Measurements from ENCODE around the gene SULT4A1. TPM values are rescaled to one million over a fixed set of nuclear protein-coding genes. Genes with fewer than 3 reads are reported as not detected.

Gene SULT4A1
- total and polyA plus RNA-seq, 10 of the 15 experiments (the other 5 are each of a cell fraction or from before 2014, with no cell fraction given): not detected

- RAD21 ChIA-PET (ENCODE audit: unreplicated experiment): no interaction called here
- CTCF ChIA-PET: interaction anchor here (0.9 to 1.6 kb wide), 3 partner anchors 10 to 612 kb away, joined by 3 to 7 read pairs (median 3); no protein-coding TSS in a partner anchor
- no peak for ATAC-seq
- TF ChIP-seq RAD51 (IDR thresholded peaks at IDR 0.05) (no peak), FOXM1 (IDR thresholded peaks at IDR 0.05; ENCODE audit: low read depth, low read length) (no peak), ZNF207 (IDR thresholded peaks at IDR 0.05; ENCODE audit: borderline replicate concordance) (no peak), PAX5 (IDR thresholded peaks at IDR 0.05; ENCODE audit: borderline replicate concordance, low read depth, low read length) (no peak), SMARCA5 (IDR thresholded peaks at IDR 0.05) (no peak), SIN3A (IDR thresholded peaks at IDR 0.05; ENCODE audit: low read depth, low read length) (no peak), NFIC (IDR thresholded peaks at IDR 0.05; ENCODE audit: low read depth, low read length) (no peak), YY1 (IDR thresholded peaks at IDR 0.05; ENCODE audit: low read depth, low read length) (no peak), GABPA (IDR thresholded peaks at IDR 0.05; ENCODE audit: low read depth) (no peak), CHD2 (IDR thresholded peaks at IDR 0.05; ENCODE audit: borderline replicate concordance, low read depth, low read length) (no peak), SKIL (IDR thresholded peaks at IDR 0.05; ENCODE audit: low read depth, poor library complexity, severe bottlenecking) (no peak)
- TF ChIP-seq, protein P1, sequence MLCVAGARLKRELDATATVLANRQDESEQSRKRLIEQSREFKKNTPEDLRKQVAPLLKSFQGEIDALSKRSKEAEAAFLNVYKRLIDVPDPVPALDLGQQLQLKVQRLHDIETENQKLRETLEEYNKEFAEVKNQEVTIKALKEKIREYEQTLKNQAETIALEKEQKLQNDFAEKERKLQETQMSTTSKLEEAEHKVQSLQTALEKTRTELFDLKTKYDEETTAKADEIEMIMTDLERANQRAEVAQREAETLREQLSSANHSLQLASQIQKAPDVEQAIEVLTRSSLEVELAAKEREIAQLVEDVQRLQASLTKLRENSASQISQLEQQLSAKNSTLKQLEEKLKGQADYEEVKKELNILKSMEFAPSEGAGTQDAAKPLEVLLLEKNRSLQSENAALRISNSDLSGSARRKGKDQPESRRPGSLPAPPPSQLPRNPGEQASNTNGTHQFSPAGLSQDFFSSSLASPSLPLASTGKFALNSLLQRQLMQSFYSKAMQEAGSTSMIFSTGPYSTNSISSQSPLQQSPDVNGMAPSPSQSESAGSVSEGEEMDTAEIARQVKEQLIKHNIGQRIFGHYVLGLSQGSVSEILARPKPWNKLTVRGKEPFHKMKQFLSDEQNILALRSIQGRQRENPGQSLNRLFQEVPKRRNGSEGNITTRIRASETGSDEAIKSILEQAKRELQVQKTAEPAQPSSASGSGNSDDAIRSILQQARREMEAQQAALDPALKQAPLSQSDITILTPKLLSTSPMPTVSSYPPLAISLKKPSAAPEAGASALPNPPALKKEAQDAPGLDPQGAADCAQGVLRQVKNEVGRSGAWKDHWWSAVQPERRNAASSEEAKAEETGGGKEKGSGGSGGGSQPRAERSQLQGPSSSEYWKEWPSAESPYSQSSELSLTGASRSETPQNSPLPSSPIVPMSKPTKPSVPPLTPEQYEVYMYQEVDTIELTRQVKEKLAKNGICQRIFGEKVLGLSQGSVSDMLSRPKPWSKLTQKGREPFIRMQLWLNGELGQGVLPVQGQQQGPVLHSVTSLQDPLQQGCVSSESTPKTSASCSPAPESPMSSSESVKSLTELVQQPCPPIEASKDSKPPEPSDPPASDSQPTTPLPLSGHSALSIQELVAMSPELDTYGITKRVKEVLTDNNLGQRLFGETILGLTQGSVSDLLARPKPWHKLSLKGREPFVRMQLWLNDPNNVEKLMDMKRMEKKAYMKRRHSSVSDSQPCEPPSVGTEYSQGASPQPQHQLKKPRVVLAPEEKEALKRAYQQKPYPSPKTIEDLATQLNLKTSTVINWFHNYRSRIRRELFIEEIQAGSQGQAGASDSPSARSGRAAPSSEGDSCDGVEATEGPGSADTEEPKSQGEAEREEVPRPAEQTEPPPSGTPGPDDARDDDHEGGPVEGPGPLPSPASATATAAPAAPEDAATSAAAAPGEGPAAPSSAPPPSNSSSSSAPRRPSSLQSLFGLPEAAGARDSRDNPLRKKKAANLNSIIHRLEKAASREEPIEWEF (IDR thresholded peaks at IDR 0.05; ENCODE audit: insufficient replicate concordance, low read depth, low read length): no peak
- TF ChIP-seq, protein P2, sequence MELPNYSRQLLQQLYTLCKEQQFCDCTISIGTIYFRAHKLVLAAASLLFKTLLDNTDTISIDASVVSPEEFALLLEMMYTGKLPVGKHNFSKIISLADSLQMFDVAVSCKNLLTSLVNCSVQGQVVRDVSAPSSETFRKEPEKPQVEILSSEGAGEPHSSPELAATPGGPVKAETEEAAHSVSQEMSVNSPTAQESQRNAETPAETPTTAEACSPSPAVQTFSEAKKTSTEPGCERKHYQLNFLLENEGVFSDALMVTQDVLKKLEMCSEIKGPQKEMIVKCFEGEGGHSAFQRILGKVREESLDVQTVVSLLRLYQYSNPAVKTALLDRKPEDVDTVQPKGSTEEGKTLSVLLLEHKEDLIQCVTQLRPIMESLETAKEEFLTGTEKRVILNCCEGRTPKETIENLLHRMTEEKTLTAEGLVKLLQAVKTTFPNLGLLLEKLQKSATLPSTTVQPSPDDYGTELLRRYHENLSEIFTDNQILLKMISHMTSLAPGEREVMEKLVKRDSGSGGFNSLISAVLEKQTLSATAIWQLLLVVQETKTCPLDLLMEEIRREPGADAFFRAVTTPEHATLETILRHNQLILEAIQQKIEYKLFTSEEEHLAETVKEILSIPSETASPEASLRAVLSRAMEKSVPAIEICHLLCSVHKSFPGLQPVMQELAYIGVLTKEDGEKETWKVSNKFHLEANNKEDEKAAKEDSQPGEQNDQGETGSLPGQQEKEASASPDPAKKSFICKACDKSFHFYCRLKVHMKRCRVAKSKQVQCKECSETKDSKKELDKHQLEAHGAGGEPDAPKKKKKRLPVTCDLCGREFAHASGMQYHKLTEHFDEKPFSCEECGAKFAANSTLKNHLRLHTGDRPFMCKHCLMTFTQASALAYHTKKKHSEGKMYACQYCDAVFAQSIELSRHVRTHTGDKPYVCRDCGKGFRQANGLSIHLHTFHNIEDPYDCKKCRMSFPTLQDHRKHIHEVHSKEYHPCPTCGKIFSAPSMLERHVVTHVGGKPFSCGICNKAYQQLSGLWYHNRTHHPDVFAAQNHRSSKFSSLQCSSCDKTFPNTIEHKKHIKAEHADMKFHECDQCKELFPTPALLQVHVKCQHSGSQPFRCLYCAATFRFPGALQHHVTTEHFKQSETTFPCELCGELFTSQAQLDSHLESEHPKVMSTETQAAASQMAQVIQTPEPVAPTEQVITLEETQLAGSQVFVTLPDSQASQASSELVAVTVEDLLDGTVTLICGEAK (IDR thresholded peaks at IDR 0.05; ENCODE audit: borderline replicate concordance): no peak
Observed at GRCh38 chr22:43885786-43886185, 23.5 kb upstream of the SULT4A1 start.

More at GRCh38 chr22:43885786-43886185, 23.5 kb upstream of the SULT4A1 start:
- ChIA-PET POLR2A (no interaction called here), SMC1A (ENCODE audit: uncharacterized antibody, unreplicated experiment) (no interaction called here)
- Histone ChIP-seq H3K4me1 (ENCODE audit: control insufficient read depth, insufficient read depth, low read length) (peaks cover 9% of the 10 kb centered on the region), H3K36me3 (ENCODE audit: control insufficient read depth in 2 of 2, insufficient read depth in 2 of 2, low read length in 1 of 2) (no peaks in the 10 kb centered on the region), H3K4me2 (ENCODE audit: control insufficient read depth, insufficient read depth) (no peak overlapping the region), H3K9ac (ENCODE audit: control insufficient read depth, insufficient read depth, low read length) (no peak overlapping the region), H3K27ac (ENCODE audit: control insufficient read depth, insufficient read depth) (no peak overlapping the region), H2AFZ (ENCODE audit: control insufficient read depth, low read depth, low read length) (no peak overlapping the region), H3K9me3 (replicated peaks; ENCODE audit: control insufficient read depth, insufficient read depth, low read length) (no peaks in the 10 kb centered on the region), H3K27me3 (replicated peaks in 1 of 2; ENCODE audit: control insufficient read depth in 2 of 2, insufficient read depth in 2 of 2, low read length in 1 of 2) (peaks cover 5 to 6% of the 10 kb centered on the region in 2 experiments), H4K20me1 (ENCODE audit: control insufficient read depth, insufficient read depth) (no peaks in the 10 kb centered on the region; the same call in 1 of the 2 replicates), H3K4me3 (no peak overlapping the region), H3K79me2 (ENCODE audit: control insufficient read depth, insufficient read depth, low read length) (no peaks in the 10 kb centered on the region)
- in situ Hi-C loops (cut with MboI) (no loop called here), intact Hi-C loops (cut with micrococcal nuclease; ENCODE audit: unreplicated experiment) (loop anchor here (2.0 to 10.0 kb wide), 2 partner anchors 141 to 497 kb away; no protein-coding TSS in a partner anchor)
- BruUV-seq (replicated peaks): no TSS peak
- WGBS (ENCODE audit: insufficient coverage, insufficient replicate concordance, low lambda C conversion rate, missing lambda C conversion rate): 52% methylated on average over 6 of the region's 6 CpGs
- DNase-seq (ENCODE audit: low read depth, low spot score) (no peak), FAIRE-seq (no peak)

All from GM12878 (cell line).